HepG2 (cell line): ENCODE results near the gene C1orf74. TPM values are rescaled to one million over a fixed set of nuclear protein-coding genes. Genes with fewer than 3 reads are reported as not detected.

Source experiments
- GATA4 ChIP-seq: sonication (generic); IDR thresholded peaks from 2 replicates; pipeline ENCODE4 v1.6.1; 2016; ENCODE audit warnings: antibody characterized with exemption, low read depth, borderline replicate concordance
- HOXD1 ChIP-seq: sonication (generic); formaldehyde crosslinking; IDR thresholded peaks from 2 replicates; pipeline ENCODE4 v1.5.0; 2020; ENCODE audit warnings: missing genetic modification reagents
- IKZF1 ChIP-seq: fragments of 450-650 bp; IDR thresholded peaks from 2 replicates; pipeline ENCODE4 v1.7.1; 2016
- KAT7 ChIP-seq: IDR thresholded peaks from 2 replicates; pipeline ENCODE4 v1.6.1; 2018; ENCODE audit warnings: borderline replicate concordance, missing compliant biosample characterization
- NFE2L2 ChIP-seq: fragments of 150-350 bp; IDR thresholded peaks from 2 replicates; pipeline ENCODE4 v1.6.1; 2014; ENCODE audit warnings: low read length
- NFKB2 ChIP-seq: sonication (generic); formaldehyde crosslinking; IDR thresholded peaks from 2 replicates; pipeline ENCODE4 v1.4.0; 2020; ENCODE audit warnings: missing genetic modification reagents, borderline replicate concordance
- NRL ChIP-seq: sonication (generic); formaldehyde crosslinking; IDR thresholded peaks from 2 replicates; pipeline ENCODE4 v1.5.0; 2020; ENCODE audit warnings: missing genetic modification reagents, mild to moderate bottlenecking, moderate library complexity, borderline replicate concordance
- PHF5A ChIP-seq: IDR thresholded peaks from one replicate; pipeline ENCODE4 v1.6.1; 2018; ENCODE audit warnings: low read depth, missing genetic modification reagents; ENCODE audit not compliant: unreplicated experiment
- RELA ChIP-seq: sonication (generic); formaldehyde crosslinking; IDR thresholded peaks from 2 replicates; pipeline ENCODE4 v1.4.0; 2020; ENCODE audit warnings: missing genetic modification reagents
- TEAD3 ChIP-seq: optimal IDR thresholded peaks from 2 replicates; pipeline ENCODE3; 2016; ENCODE audit warnings: borderline replicate concordance
- ZBTB38 ChIP-seq: sonication (generic); formaldehyde crosslinking; IDR thresholded peaks from 2 replicates; pipeline ENCODE4 v1.5.1; 2020; ENCODE audit warnings: mild to moderate bottlenecking, missing genetic modification reagents
- ZBTB42 ChIP-seq: sonication (generic); formaldehyde crosslinking; IDR thresholded peaks from 2 replicates; pipeline ENCODE4 v1.5.0; 2020; ENCODE audit warnings: mild to moderate bottlenecking, missing genetic modification reagents
- ZBTB8A ChIP-seq: sonication (generic); formaldehyde crosslinking; IDR thresholded peaks from 2 replicates; pipeline ENCODE4 v1.4.0; 2020; ENCODE audit warnings: mild to moderate bottlenecking, low read depth, missing genetic modification reagents, borderline replicate concordance
- ZFP36L1 ChIP-seq: sonication (generic); formaldehyde crosslinking; IDR thresholded peaks from 2 replicates; pipeline ENCODE4 v1.8.0; 2022; ENCODE audit warnings: mild to moderate bottlenecking, missing genetic modification reagents, moderate library complexity
- ZNF296 ChIP-seq: sonication (generic); formaldehyde crosslinking; conservative IDR thresholded peaks from 2 replicates; pipeline ENCODE4 v1.5.0; 2020; ENCODE audit warnings: mild to moderate bottlenecking, missing genetic modification reagents
- ZNF382 ChIP-seq: sonication (generic); formaldehyde crosslinking; IDR thresholded peaks from 2 replicates; pipeline ENCODE4 v1.5.0; 2020; ENCODE audit warnings: missing genetic modification reagents, mild to moderate bottlenecking, borderline replicate concordance
- ZNF781 ChIP-seq: sonication (generic); formaldehyde crosslinking; IDR thresholded peaks from 2 replicates; pipeline ENCODE4 v1.5.1; 2020; ENCODE audit warnings: borderline replicate concordance, mild to moderate bottlenecking, missing genetic modification reagents; ENCODE audit errors: not compliant biosample characterization
- ZNF782 ChIP-seq: sonication (generic); formaldehyde crosslinking; IDR thresholded peaks from 2 replicates; pipeline ENCODE4 v1.4.0; 2020; ENCODE audit warnings: missing genetic modification reagents, mild to moderate bottlenecking, borderline replicate concordance
- ZNF883 ChIP-seq: sonication (generic); formaldehyde crosslinking; IDR thresholded peaks from 2 replicates; pipeline ENCODE4 v1.5.1; 2020; ENCODE audit warnings: mild to moderate bottlenecking, missing genetic modification reagents; ENCODE audit errors: not compliant biosample characterization
- ZSCAN21 ChIP-seq: sonication (generic); formaldehyde crosslinking; IDR thresholded peaks from 2 replicates; pipeline ENCODE4 v1.8.0; 2022; ENCODE audit warnings: mild to moderate bottlenecking, missing genetic modification reagents, moderate library complexity, borderline replicate concordance
- ZSCAN31 ChIP-seq: sonication (generic); formaldehyde crosslinking; IDR thresholded peaks from 2 replicates; pipeline ENCODE4 v1.5.0; 2020; ENCODE audit warnings: low read depth, mild to moderate bottlenecking, missing genetic modification reagents
- polyA plus RNA-seq, 8 experiments: library from polyadenylated mRNA; depleted of rRNA in 3 of 8; stranded (reverse) in 7 of 8; unstranded in 1 of 8; fragments of >200 nt; fragmentation: Illumina TruSeq in 4 of 8; extraction: Trizol in 4 of 8; gene quantifications; 2 replicates each; pipeline versions ENCODE4 v1.2.1 to v1.2.3, GENCODE V29; 2011 to 2016; ENCODE audit warnings: low read depth in 4 of 8, missing spikeins in 1 of 8, mixed read lengths in 1 of 8; ENCODE audit not compliant: insufficient read depth in 1 of 8
- total RNA-seq, 5 experiments: library from RNA; depleted of rRNA; stranded (reverse); fragments of >200 nt; fragmentation: Illumina TruSeq; extraction: Trizol; gene quantifications; 2 replicates each; pipeline ENCODE4 v1.2.3, GENCODE V29; 2016; ENCODE audit warnings: low read depth in 1 of 5
- TF ChIP-seq, protein P1 (sequence below): sonication (generic); formaldehyde crosslinking; IDR thresholded peaks from 2 replicates; pipeline ENCODE4 v1.4.0; 2020; ENCODE audit warnings: missing genetic modification reagents, borderline replicate concordance
- TF ChIP-seq, protein P2 (sequence below): sonication (generic); formaldehyde crosslinking; IDR thresholded peaks from 2 replicates; pipeline ENCODE4 v1.4.0; 2020; ENCODE audit warnings: missing genetic modification reagents
- TF ChIP-seq, protein P3 (sequence below): sonication (generic); formaldehyde crosslinking; IDR thresholded peaks from 2 replicates; pipeline ENCODE4 v1.4.0; 2020; ENCODE audit warnings: missing genetic modification reagents

The C1orf74 gene
- total and polyA plus RNA-seq, 2 of the 13 experiments (the other 11 are each of a cell fraction or from before 2014, with no cell fraction given) = 0.33 to 0.71 TPM

DNA sequence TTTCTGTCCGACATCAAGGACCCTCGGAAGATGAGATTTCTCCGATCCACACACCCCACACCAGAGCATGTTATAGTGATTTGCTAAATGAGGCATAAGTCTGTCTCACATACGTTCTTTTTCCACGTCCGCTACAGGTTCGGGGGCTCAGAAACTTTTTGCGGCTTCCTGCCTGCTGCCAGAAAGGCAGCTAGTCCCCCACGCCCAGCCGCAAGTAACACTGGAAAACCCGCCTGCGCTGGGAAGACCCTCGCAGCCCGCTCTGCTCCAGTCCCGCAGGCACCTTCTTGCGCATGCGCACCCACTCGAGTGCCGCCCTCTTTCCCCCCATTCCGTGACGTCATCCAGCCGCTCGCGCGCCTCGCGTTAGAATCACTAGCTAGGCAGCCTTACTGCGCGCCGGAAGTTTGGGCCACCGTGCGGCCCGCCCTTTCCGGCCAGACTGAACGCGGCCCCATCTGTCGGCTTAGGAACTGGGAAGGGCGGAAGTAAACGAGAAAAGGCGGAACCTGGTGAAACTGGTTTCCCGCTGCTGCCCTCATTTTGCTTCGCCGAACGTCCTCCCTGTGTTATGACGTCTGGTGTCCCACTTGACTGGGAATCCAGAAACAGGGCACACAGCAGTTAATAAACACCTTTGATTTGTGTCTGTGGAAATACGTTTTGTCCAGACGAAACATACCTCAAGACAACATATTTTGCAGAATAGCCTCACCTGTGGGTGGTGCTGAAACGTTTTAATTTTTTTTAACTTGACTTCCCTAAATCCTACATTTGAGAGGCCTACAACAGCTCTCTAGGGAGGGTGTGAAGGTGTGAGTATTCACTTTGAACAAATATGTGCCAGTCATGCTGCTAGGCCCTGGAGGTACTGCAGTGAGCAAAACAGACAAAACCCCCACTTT lies at the start of gene C1orf74 (continued):
- TF ChIP-seq, protein P1, sequence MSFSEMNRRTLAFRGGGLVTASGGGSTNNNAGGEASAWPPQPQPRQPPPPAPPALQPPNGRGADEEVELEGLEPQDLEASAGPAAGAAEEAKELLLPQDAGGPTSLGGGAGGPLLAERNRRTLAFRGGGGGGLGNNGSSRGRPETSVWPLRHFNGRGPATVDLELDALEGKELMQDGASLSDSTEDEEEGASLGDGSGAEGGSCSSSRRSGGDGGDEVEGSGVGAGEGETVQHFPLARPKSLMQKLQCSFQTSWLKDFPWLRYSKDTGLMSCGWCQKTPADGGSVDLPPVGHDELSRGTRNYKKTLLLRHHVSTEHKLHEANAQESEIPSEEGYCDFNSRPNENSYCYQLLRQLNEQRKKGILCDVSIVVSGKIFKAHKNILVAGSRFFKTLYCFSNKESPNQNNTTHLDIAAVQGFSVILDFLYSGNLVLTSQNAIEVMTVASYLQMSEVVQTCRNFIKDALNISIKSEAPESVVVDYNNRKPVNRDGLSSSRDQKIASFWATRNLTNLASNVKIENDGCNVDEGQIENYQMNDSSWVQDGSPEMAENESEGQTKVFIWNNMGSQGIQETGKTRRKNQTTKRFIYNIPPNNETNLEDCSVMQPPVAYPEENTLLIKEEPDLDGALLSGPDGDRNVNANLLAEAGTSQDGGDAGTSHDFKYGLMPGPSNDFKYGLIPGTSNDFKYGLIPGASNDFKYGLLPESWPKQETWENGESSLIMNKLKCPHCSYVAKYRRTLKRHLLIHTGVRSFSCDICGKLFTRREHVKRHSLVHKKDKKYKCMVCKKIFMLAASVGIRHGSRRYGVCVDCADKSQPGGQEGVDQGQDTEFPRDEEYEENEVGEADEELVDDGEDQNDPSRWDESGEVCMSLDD (CRISPR knock-in tag) = no peak
- TF ChIP-seq ZSCAN31 = no peak
- TF ChIP-seq ZNF782 (CRISPR knock-in tag) = no peak
- no peak for TF ChIP-seq GATA4
- TF ChIP-seq ZNF781 (CRISPR knock-in tag) = no peak
- TF ChIP-seq NFKB2 = no peak
- TF ChIP-seq ZBTB42 (CRISPR knock-in tag) = no peak
- no peak for TF ChIP-seq NFE2L2
- TF ChIP-seq, protein P2, sequence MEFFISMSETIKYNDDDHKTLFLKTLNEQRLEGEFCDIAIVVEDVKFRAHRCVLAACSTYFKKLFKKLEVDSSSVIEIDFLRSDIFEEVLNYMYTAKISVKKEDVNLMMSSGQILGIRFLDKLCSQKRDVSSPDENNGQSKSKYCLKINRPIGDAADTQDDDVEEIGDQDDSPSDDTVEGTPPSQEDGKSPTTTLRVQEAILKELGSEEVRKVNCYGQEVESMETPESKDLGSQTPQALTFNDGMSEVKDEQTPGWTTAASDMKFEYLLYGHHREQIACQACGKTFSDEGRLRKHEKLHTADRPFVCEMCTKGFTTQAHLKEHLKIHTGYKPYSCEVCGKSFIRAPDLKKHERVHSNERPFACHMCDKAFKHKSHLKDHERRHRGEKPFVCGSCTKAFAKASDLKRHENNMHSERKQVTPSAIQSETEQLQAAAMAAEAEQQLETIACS (CRISPR knock-in tag) = peak; percentile 41
- no peak for TF ChIP-seq ZBTB8A (CRISPR knock-in tag)
- no peak for TF ChIP-seq HOXD1 (CRISPR knock-in tag)
- TF ChIP-seq ZBTB38 (CRISPR knock-in tag) = no peak
- no peak for TF ChIP-seq KAT7 (CRISPR knock-in tag)
- TF ChIP-seq RELA (CRISPR knock-in tag) = no peak
- no peak for TF ChIP-seq ZNF883 (CRISPR knock-in tag)
- no peak for TF ChIP-seq ZNF296 (CRISPR knock-in tag)
- TF ChIP-seq ZFP36L1 (CRISPR knock-in tag) = no peak
- no peak for TF ChIP-seq ZNF382 (CRISPR knock-in tag)
- TF ChIP-seq TEAD3 = peak; percentile 36
- no peak for TF ChIP-seq PHF5A (CRISPR knock-in tag)
- TF ChIP-seq IKZF1 = no peak
- no peak for TF ChIP-seq NRL (CRISPR knock-in tag)
- TF ChIP-seq ZSCAN21 (CRISPR knock-in tag) = no peak
- TF ChIP-seq, protein P3, sequence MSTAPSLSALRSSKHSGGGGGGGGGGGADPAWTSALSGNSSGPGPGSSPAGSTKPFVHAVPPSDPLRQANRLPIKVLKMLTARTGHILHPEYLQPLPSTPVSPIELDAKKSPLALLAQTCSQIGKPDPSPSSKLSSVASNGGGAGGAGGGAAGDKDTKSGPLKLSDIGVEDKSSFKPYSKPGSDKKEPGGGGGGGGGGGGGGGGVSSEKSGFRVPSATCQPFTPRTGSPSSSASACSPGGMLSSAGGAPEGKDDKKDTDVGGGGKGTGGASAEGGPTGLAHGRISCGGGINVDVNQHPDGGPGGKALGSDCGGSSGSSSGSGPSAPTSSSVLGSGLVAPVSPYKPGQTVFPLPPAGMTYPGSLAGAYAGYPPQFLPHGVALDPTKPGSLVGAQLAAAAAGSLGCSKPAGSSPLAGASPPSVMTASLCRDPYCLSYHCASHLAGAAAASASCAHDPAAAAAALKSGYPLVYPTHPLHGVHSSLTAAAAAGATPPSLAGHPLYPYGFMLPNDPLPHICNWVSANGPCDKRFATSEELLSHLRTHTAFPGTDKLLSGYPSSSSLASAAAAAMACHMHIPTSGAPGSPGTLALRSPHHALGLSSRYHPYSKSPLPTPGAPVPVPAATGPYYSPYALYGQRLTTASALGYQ (CRISPR knock-in tag) = no peak
